GM23338 (cell line): ENCODE measurements around the gene TMEM244. TPM values are rescaled to one million over a fixed set of nuclear protein-coding genes. Genes with fewer than 3 reads are reported as not detected.

Experiments
- ATAC-seq: fragments of 200-7000 bp; cut with Tn5 transposase; 3 replicates; pipeline ENCODE4 v1.9.1; 2020
- DNase-seq: peaks from one replicate; pipeline ENCODE4 v3.0.0-alpha.2; 2015; ENCODE audit warnings: low spot score
- H2AFZ ChIP-seq: fragments of 200-600 bp; sonication (generic); 2 replicates; pipeline ENCODE4 v1.8.0; 2016; ENCODE audit warnings: antibody characterized with exemption, mild to moderate bottlenecking, moderate library complexity
- H3F3A ChIP-seq: fragments of 200-600 bp; sonication (generic); replicated peaks from 2 replicates; pipeline ENCODE4 v1.8.0; 2017; ENCODE audit warnings: antibody characterized with exemption, mixed run types, low read depth
- H3K27ac ChIP-seq: fragments of 200-600 bp; sonication (generic); 2 replicates; pipeline ENCODE4 v1.6.1; 2016; ENCODE audit warnings: low read depth
- H3K27me3 ChIP-seq: fragments of 200-600 bp; sonication (generic); 2 replicates; pipeline ENCODE4 v1.8.0; 2016; ENCODE audit warnings: mild to moderate bottlenecking, mixed run types, moderate library complexity; ENCODE audit not compliant: insufficient read depth
- H3K36me3 ChIP-seq: fragments of 200-600 bp; sonication (generic); 2 replicates; pipeline ENCODE4 v1.8.0; 2016; ENCODE audit warnings: mild to moderate bottlenecking; ENCODE audit not compliant: insufficient read depth
- H3K4me1 ChIP-seq: fragments of 200-600 bp; sonication (generic); 2 replicates; pipeline ENCODE4 v1.8.0; 2016; ENCODE audit warnings: mild to moderate bottlenecking, moderate library complexity; ENCODE audit not compliant: insufficient read depth
- H3K4me2 ChIP-seq: fragments of 200-600 bp; sonication (generic); 2 replicates; pipeline ENCODE4 v1.7.1; 2017; ENCODE audit warnings: mixed run types
- H3K4me3 ChIP-seq: fragments of 200-600 bp; sonication (generic); 2 replicates; pipeline ENCODE4 v1.6.1; 2016; ENCODE audit warnings: mixed run types
- H3K79me2 ChIP-seq: fragments of 200-600 bp; sonication (generic); replicated peaks from 2 replicates; pipeline ENCODE4 v1.8.0; 2017; ENCODE audit warnings: mild to moderate bottlenecking; ENCODE audit not compliant: insufficient read depth
- H3K9me2 ChIP-seq: fragments of 200-600 bp; sonication (generic); 2 replicates; pipeline ENCODE4 v1.8.0; 2017; ENCODE audit not compliant: insufficient read depth
- H4K20me1 ChIP-seq: fragments of 200-600 bp; sonication (generic); replicated peaks from 2 replicates; pipeline ENCODE4 v1.8.0; 2017; ENCODE audit warnings: mild to moderate bottlenecking; ENCODE audit not compliant: insufficient read depth
- H3K27ac Mint-ChIP-seq: 2 replicates; pipeline ENCODE4 v1.8.0; 2020; ENCODE audit warnings: inconsistent platforms, mild to moderate bottlenecking, moderate library complexity, mixed read lengths
- H3K27me3 Mint-ChIP-seq: 3 replicates; pipeline ENCODE4 v1.8.0; 2022; ENCODE audit warnings: low read depth, mild to moderate bottlenecking, moderate library complexity, mixed read lengths, inconsistent platforms; ENCODE audit not compliant: insufficient read depth, poor library complexity
- H3K36me3 Mint-ChIP-seq: 3 replicates; pipeline ENCODE4 v1.8.0; 2021; ENCODE audit warnings: low read depth, mild to moderate bottlenecking, inconsistent platforms, moderate library complexity, mixed read lengths
- H3K4me1 Mint-ChIP-seq: 3 replicates; pipeline ENCODE4 v1.8.0; 2020; ENCODE audit warnings: mild to moderate bottlenecking, inconsistent platforms, mixed read lengths
- H3K4me3 Mint-ChIP-seq: 3 replicates; pipeline ENCODE4 v1.8.0; 2021; ENCODE audit warnings: moderate library complexity, mild to moderate bottlenecking, inconsistent platforms, mixed read lengths
- H3K9me3 Mint-ChIP-seq: 3 replicates; pipeline ENCODE4 v1.8.0; 2020; ENCODE audit warnings: moderate library complexity, mild to moderate bottlenecking, inconsistent platforms, mixed read lengths
- CREB1 ChIP-seq: fragments of 250-450 bp; sonication (Bioruptor Pico); IDR thresholded peaks from 2 replicates; pipeline ENCODE4 v1.5.0; 2020; ENCODE audit warnings: low read depth, mild to moderate bottlenecking, moderate library complexity
- CTCF ChIP-seq, 2 experiments: fragments of 200-600 bp in 1 of 2; sonication (generic) in 1 of 2; conservative IDR thresholded peaks; 2 replicates each; pipeline versions ENCODE4 v1.5.1 to v1.6.1; 2016 to 2017; ENCODE audit warnings: antibody characterized with exemption in 2 of 2, low read depth in 2 of 2, mild to moderate bottlenecking in 2 of 2, moderate library complexity in 1 of 2
- ETS1 ChIP-seq: IDR thresholded peaks from 2 replicates; pipeline ENCODE4 v1.6.1; 2016; ENCODE audit warnings: antibody characterized with exemption
- EZH2 ChIP-seq: fragments of 200-600 bp; sonication (generic); IDR thresholded peaks from one replicate; pipeline ENCODE4 v1.8.0; 2017; ENCODE audit warnings: antibody characterized with exemption, mild to moderate bottlenecking, low read depth; ENCODE audit not compliant: unreplicated experiment
- EZH2phosphoT487 ChIP-seq: fragments of 200-600 bp; sonication (generic); IDR thresholded peaks from one replicate; pipeline ENCODE4 v1.8.1; 2018; ENCODE audit warnings: antibody characterized with exemption; ENCODE audit not compliant: unreplicated experiment
- JUNB ChIP-seq: IDR thresholded peaks from one replicate; pipeline ENCODE4 v1.6.1; 2016; ENCODE audit warnings: antibody characterized with exemption; ENCODE audit not compliant: unreplicated experiment
- NANOG ChIP-seq: IDR thresholded peaks from 2 replicates; pipeline ENCODE4 v1.6.1; 2016; ENCODE audit warnings: antibody characterized with exemption, borderline replicate concordance
- POLR2AphosphoS5 ChIP-seq: IDR thresholded peaks from 2 replicates; pipeline ENCODE4 v1.6.1; 2016; ENCODE audit warnings: antibody characterized with exemption, low read depth
- REST ChIP-seq: IDR thresholded peaks from one replicate; pipeline ENCODE4 v1.6.1; 2018; ENCODE audit warnings: antibody characterized with exemption; ENCODE audit not compliant: unreplicated experiment
- STAT1 ChIP-seq: IDR thresholded peaks from one replicate; pipeline ENCODE4 v1.6.1; 2016; ENCODE audit warnings: antibody characterized with exemption; ENCODE audit not compliant: unreplicated experiment
- ZNF114 ChIP-seq: fragments of 250-450 bp; sonication (Bioruptor Pico); IDR thresholded peaks from 2 replicates; pipeline ENCODE4 v1.5.0; 2020; ENCODE audit warnings: mild to moderate bottlenecking, moderate library complexity
- ZNF331 ChIP-seq: fragments of 250-450 bp; sonication (Bioruptor Pico); IDR thresholded peaks from 2 replicates; pipeline ENCODE4 v1.5.0; 2020; ENCODE audit warnings: low read depth, mild to moderate bottlenecking, moderate library complexity
- ZNF462 ChIP-seq: fragments of 250-450 bp; sonication (Bioruptor Pico); IDR thresholded peaks from 2 replicates; pipeline ENCODE4 v1.5.0; 2020; ENCODE audit warnings: mild to moderate bottlenecking, moderate library complexity
- polyA plus RNA-seq: library from polyadenylated mRNA; unstranded; fragments of >200 nt; fragmentation: Nextera tagmentation; extraction: Ambion mirVana; gene quantifications from 2 replicates; pipeline ENCODE4 v1.2.1, GENCODE V29; 2016
- total RNA-seq: library from RNA; depleted of rRNA; stranded (reverse); fragments of >200 nt; shearing (Covaris generic); gene quantifications from 2 replicates; pipeline ENCODE4 v1.2.3, GENCODE V29; 2014

The TMEM244 gene
- total and polyA plus RNA-seq, 2 experiments from 2014 or later: not detected

GRCh38 chr6:129894921-129895320 lies 33.8 kb upstream of the TMEM244 start:
- Histone ChIP-seq H3K36me3 (no peaks in the 10 kb centered on the region), H3F3A (no peaks in the 10 kb centered on the region), H3K4me1 (no peaks in the 10 kb centered on the region), H2AFZ (no peak overlapping the region), H3K27ac (no peak overlapping the region), H4K20me1 (no peaks in the 10 kb centered on the region), H3K27me3 (no peaks in the 10 kb centered on the region), H3K4me3 (no peak overlapping the region), H3K9me2 (peaks cover 8% of the 10 kb centered on the region; the same call in 1 of the 2 replicates), H3K4me2 (no peak overlapping the region), H3K79me2 (no peaks in the 10 kb centered on the region)
- Mint-ChIP-seq H3K9me3 (no peaks in the 10 kb centered on the region), H3K27me3 (no peaks in the 10 kb centered on the region), H3K4me1 (no peaks in the 10 kb centered on the region), H3K27ac (no peak overlapping the region), H3K4me3 (no peak overlapping the region), H3K36me3 (no peaks in the 10 kb centered on the region)
- ATAC-seq: no peak
- TF ChIP-seq STAT1 (no peak), ZNF331 (CRISPR knock-in tag) (no peak), POLR2AphosphoS5 (no peak), REST (no peak), EZH2 (no peak), NANOG (no peak), ETS1 (no peak), JUNB (no peak), ZNF114 (CRISPR knock-in tag) (no peak), CREB1 (no peak), CTCF (conservative IDR thresholded peaks at IDR 0.05; ENCODE audit: low read depth in 2 of 2) (no peak), EZH2phosphoT487 (no peak), ZNF462 (CRISPR knock-in tag) (no peak)
- no peak for DNase-seq
